ENCODE measurements around the gene JAK1.
"Not testable (repeated sequence)": the region's sequence is repeated elsewhere in the genome, so short reads cannot be mapped to it uniquely, and the experiment has no call there.

Gene JAK1

GRCh38 chr1:64966158-64966971, at the start of gene JAK1:
JAK1 (minus strand) TSS chr1:64966549; CDS start chr1:64886264, 80,285 bp downstream.
- no peak for DNase-seq

GRCh38 chr1:65014321-65014720, 48.0 kb upstream of the JAK1 start:
- no peak for DNase-seq

GRCh38 chr1:65011983-65012382, 45.6 kb upstream of the JAK1 start:
- no peak for DNase-seq

GRCh38 chr1:65009724-65010420, 43.5 kb upstream of the JAK1 start:
- DNase-seq = no peak

- no peak for DNase-seq
Measured at GRCh38 chr1:65009176-65009575, 42.8 kb upstream of the JAK1 start.

- no peak for DNase-seq
Measured at GRCh38 chr1:65006806-65007205, 40.5 kb upstream of the JAK1 start.

- no peak for DNase-seq
Measured at GRCh38 chr1:65003316-65003664, 36.9 kb upstream of the JAK1 start.

GRCh38 chr1:65002508-65003315, 36.4 kb upstream of the JAK1 start:
- no peak for DNase-seq

GRCh38 chr1:65002156-65002507, 35.8 kb upstream of the JAK1 start:
- DNase-seq = no peak

GRCh38 chr1:65001231-65001792, 35.0 kb upstream of the JAK1 start:
- DNase-seq = no peak

GRCh38 chr1:64998425-64998948, 32.1 kb upstream of the JAK1 start:
- DNase-seq = not testable (repeated sequence)

- no peak for DNase-seq
Measured at GRCh38 chr1:64996541-64997257, 30.4 kb upstream of the JAK1 start.

GRCh38 chr1:64995316-64995715, 29.0 kb upstream of the JAK1 start:
- DNase-seq = no peak

- DNase-seq = no peak
Measured at GRCh38 chr1:64986903-64987871, 20.8 kb upstream of the JAK1 start.

GRCh38 chr1:64984737-64985136, 18.4 kb upstream of the JAK1 start:
- DNase-seq = no peak

- no peak for DNase-seq
Measured at GRCh38 chr1:64984106-64984505, 17.8 kb upstream of the JAK1 start.

GRCh38 chr1:64983110-64983509, 16.8 kb upstream of the JAK1 start:
- DNase-seq = no peak

GRCh38 chr1:64981601-64982533, 15.5 kb upstream of the JAK1 start:
- DNase-seq = no peak

GRCh38 chr1:64980745-64981600, 14.6 kb upstream of the JAK1 start:
- DNase-seq = no peak
